ENCODE measurements around the gene IRX4. TPM values are rescaled to one million over a fixed set of nuclear protein-coding genes. Genes with fewer than 3 reads are reported as not detected.
"Not testable (repeated sequence)": the region's sequence is repeated elsewhere in the genome, so short reads cannot be mapped to it uniquely, and the experiment has no call there.

Gene IRX4
- polyA plus RNA-seq, 2 donors, result 9.3 to 15.6 TPM

- peaks cover 3 to 5% of the 10 kb centered on the region in 2 donors for H3K4me1 ChIP-seq (ENCODE audit: control insufficient read depth in 2 of 2, insufficient read depth in 2 of 2, low read length in 1 of 2)
Measured at GRCh38 chr5:1847611-1848010, 35.1 kb downstream of the IRX4 start.

GRCh38 chr5:1847056-1847455, 35.7 kb downstream of the IRX4 start:
- H3K27me3 ChIP-seq (ENCODE audit: control insufficient read depth in 1 of 2, insufficient read depth in 2 of 2, low read length in 2 of 2), result peaks cover 2 to 5% of the 10 kb centered on the region in 2 donors
- H3K27ac ChIP-seq (ENCODE audit: low read depth in 2 of 2, low read length in 1 of 2), result no peak overlapping the region
- peaks cover 0 to 6% of the 10 kb centered on the region in 2 donors for H3K9me3 ChIP-seq (ENCODE audit: control insufficient read depth in 2 of 2, insufficient read depth in 1 of 2, low read depth in 1 of 2, low read length in 1 of 2)
- WGBS, 2 donors, result 71 to 77% methylated on average over 10 of the region's 10 CpGs
- no peaks in the 10 kb centered on the region for H3K36me3 ChIP-seq (ENCODE audit: control insufficient read depth in 2 of 2, insufficient read depth in 2 of 2, low read length in 1 of 2)
- H3K4me1 ChIP-seq (ENCODE audit: control insufficient read depth in 2 of 2, insufficient read depth in 2 of 2, low read length in 1 of 2), result peaks cover 3 to 5% of the 10 kb centered on the region in 2 donors
- no peak overlapping the region for H3K4me3 ChIP-seq (ENCODE audit: low read depth in 1 of 2, low read length in 2 of 2)

More at GRCh38 chr5:1847611-1848010, 35.1 kb downstream of the IRX4 start:
- peaks cover 2 to 5% of the 10 kb centered on the region in 2 donors for H3K27me3 ChIP-seq (ENCODE audit: control insufficient read depth in 1 of 2, insufficient read depth in 2 of 2, low read length in 2 of 2)
- H3K36me3 ChIP-seq (ENCODE audit: control insufficient read depth in 2 of 2, insufficient read depth in 2 of 2, low read length in 1 of 2), result no peaks in the 10 kb centered on the region
- H3K27ac ChIP-seq (ENCODE audit: low read depth in 2 of 2, low read length in 1 of 2), result no peak overlapping the region
- H3K4me3 ChIP-seq (ENCODE audit: low read depth in 1 of 2, low read length in 2 of 2), result no peak overlapping the region
- 77 to 78% methylated on average over 9 of the region's 9 CpGs for WGBS, 2 donors
- H3K9me3 ChIP-seq (ENCODE audit: control insufficient read depth in 2 of 2, insufficient read depth in 1 of 2, low read depth in 1 of 2, low read length in 1 of 2), result peaks cover 0 to 6% of the 10 kb centered on the region in 2 donors

GRCh38 chr5:1846583-1846982, 36.1 kb downstream of the IRX4 start:
- H3K27me3 ChIP-seq (ENCODE audit: control insufficient read depth in 1 of 2, insufficient read depth in 2 of 2, low read length in 2 of 2), result peaks cover under 1 to 2% of the 10 kb centered on the region in 2 donors
- H3K4me1 ChIP-seq (ENCODE audit: control insufficient read depth in 2 of 2, insufficient read depth in 2 of 2, low read length in 1 of 2), result peaks cover 3 to 5% of the 10 kb centered on the region in 2 donors
- H3K4me3 ChIP-seq (ENCODE audit: low read depth in 1 of 2, low read length in 2 of 2), result no peak overlapping the region
- H3K9me3 ChIP-seq (ENCODE audit: control insufficient read depth in 2 of 2, insufficient read depth in 1 of 2, low read depth in 1 of 2, low read length in 1 of 2), result peaks cover 0 to 5% of the 10 kb centered on the region in 2 donors
- H3K27ac ChIP-seq (ENCODE audit: low read depth in 2 of 2, low read length in 1 of 2), result no peak overlapping the region
- H3K36me3 ChIP-seq (ENCODE audit: control insufficient read depth in 2 of 2, insufficient read depth in 2 of 2, low read length in 1 of 2), result no peaks in the 10 kb centered on the region
- 87 to 88% methylated on average over 13 of the region's 13 CpGs for WGBS, 2 donors

GRCh38 chr5:1845696-1846095, 37.0 kb downstream of the IRX4 start:
- Histone ChIP-seq H3K36me3 (ENCODE audit: control insufficient read depth in 2 of 2, insufficient read depth in 2 of 2, low read length in 1 of 2) (no peaks in the 10 kb centered on the region), H3K27ac (ENCODE audit: low read depth in 2 of 2, low read length in 1 of 2) (no peak overlapping the region), H3K4me3 (ENCODE audit: low read depth in 1 of 2, low read length in 2 of 2) (no peak overlapping the region), H3K27me3 (ENCODE audit: control insufficient read depth in 1 of 2, insufficient read depth in 2 of 2, low read length in 2 of 2) (no peaks in the 10 kb centered on the region), H3K9me3 (ENCODE audit: control insufficient read depth in 2 of 2, insufficient read depth in 1 of 2, low read depth in 1 of 2, low read length in 1 of 2) (peaks cover 0 to 4% of the 10 kb centered on the region in 2 donors), H3K4me1 (ENCODE audit: control insufficient read depth in 2 of 2, insufficient read depth in 2 of 2, low read length in 1 of 2) (no peaks in the 10 kb centered on the region)
- 95 to 99% methylated on average over 1 of the region's 1 CpG for WGBS, 2 donors

- 96 to 97% methylated on average over 5 of the region's 5 CpGs for WGBS, 2 donors
- no peaks in the 10 kb centered on the region for H3K27me3 ChIP-seq (ENCODE audit: control insufficient read depth in 1 of 2, insufficient read depth in 2 of 2, low read length in 2 of 2)
- no peaks in the 10 kb centered on the region for H3K36me3 ChIP-seq (ENCODE audit: control insufficient read depth in 2 of 2, insufficient read depth in 2 of 2, low read length in 1 of 2)
- H3K4me3 ChIP-seq (ENCODE audit: low read depth in 1 of 2, low read length in 2 of 2), result no peak overlapping the region
- H3K9me3 ChIP-seq (ENCODE audit: control insufficient read depth in 2 of 2, insufficient read depth in 1 of 2, low read depth in 1 of 2, low read length in 1 of 2), result peaks cover 0 to 4% of the 10 kb centered on the region in 2 donors
- H3K4me1 ChIP-seq (ENCODE audit: control insufficient read depth in 2 of 2, insufficient read depth in 2 of 2, low read length in 1 of 2), result no peaks in the 10 kb centered on the region
- no peak overlapping the region for H3K27ac ChIP-seq (ENCODE audit: low read depth in 2 of 2, low read length in 1 of 2)
Measured at GRCh38 chr5:1844708-1845436, 37.9 kb downstream of the IRX4 start.

- H3K4me3 ChIP-seq (ENCODE audit: low read depth in 1 of 2, low read length in 2 of 2); H3K27ac ChIP-seq (ENCODE audit: low read depth in 2 of 2, low read length in 1 of 2); H3K36me3 ChIP-seq (ENCODE audit: control insufficient read depth in 2 of 2, insufficient read depth in 2 of 2, low read length in 1 of 2); H3K4me1 ChIP-seq (ENCODE audit: control insufficient read depth in 2 of 2, insufficient read depth in 2 of 2, low read length in 1 of 2); H3K27me3 ChIP-seq (ENCODE audit: control insufficient read depth in 1 of 2, insufficient read depth in 2 of 2, low read length in 2 of 2); H3K9me3 ChIP-seq (ENCODE audit: control insufficient read depth in 2 of 2, insufficient read depth in 1 of 2, low read depth in 1 of 2, low read length in 1 of 2): not testable (repeated sequence)
- 76 to 79% methylated on average over 10 of the region's 10 CpGs for WGBS, 2 donors
Measured at GRCh38 chr5:1843761-1844160, 39.0 kb downstream of the IRX4 start.

GRCh38 chr5:1842004-1842819, 40.5 kb downstream of the IRX4 start:
- H3K4me3 ChIP-seq (ENCODE audit: low read depth in 1 of 2, low read length in 2 of 2), result no peak overlapping the region
- H3K27me3 ChIP-seq (ENCODE audit: control insufficient read depth in 1 of 2, insufficient read depth in 2 of 2, low read length in 2 of 2), result no peaks in the 10 kb centered on the region
- no peaks in the 10 kb centered on the region for H3K36me3 ChIP-seq (ENCODE audit: control insufficient read depth in 2 of 2, insufficient read depth in 2 of 2, low read length in 1 of 2)
- 53 to 57% methylated on average over 17 of the region's 17 CpGs for WGBS, 2 donors
- H3K4me1 ChIP-seq (ENCODE audit: control insufficient read depth in 2 of 2, insufficient read depth in 2 of 2, low read length in 1 of 2), result no peaks in the 10 kb centered on the region
- peaks cover 0 to 4% of the 10 kb centered on the region in 2 donors for H3K9me3 ChIP-seq (ENCODE audit: control insufficient read depth in 2 of 2, insufficient read depth in 1 of 2, low read depth in 1 of 2, low read length in 1 of 2)
- no peak overlapping the region for H3K27ac ChIP-seq (ENCODE audit: low read depth in 2 of 2, low read length in 1 of 2)

- H3K27ac ChIP-seq (ENCODE audit: low read depth in 2 of 2, low read length in 1 of 2), result no peak overlapping the region
- 54 to 60% methylated on average over 28 to 31 of the region's 31 CpGs for WGBS, 2 donors
- no peaks in the 10 kb centered on the region for H3K27me3 ChIP-seq (ENCODE audit: control insufficient read depth in 1 of 2, insufficient read depth in 2 of 2, low read length in 2 of 2)
Measured at GRCh38 chr5:1840741-1841521, 41.8 kb downstream of the IRX4 start.

GRCh38 chr5:1840071-1840547, 42.6 kb downstream of the IRX4 start:
- no peaks in the 10 kb centered on the region for H3K9me3 ChIP-seq (ENCODE audit: control insufficient read depth in 2 of 2, insufficient read depth in 1 of 2, low read depth in 1 of 2, low read length in 1 of 2)
- no peaks in the 10 kb centered on the region for H3K36me3 ChIP-seq (ENCODE audit: control insufficient read depth in 2 of 2, insufficient read depth in 2 of 2, low read length in 1 of 2)
- WGBS, 2 donors, result 84 to 85% methylated on average over 20 of the region's 20 CpGs
- H3K4me3 ChIP-seq (ENCODE audit: low read depth in 1 of 2, low read length in 2 of 2), result no peak overlapping the region
- no peaks in the 10 kb centered on the region for H3K27me3 ChIP-seq (ENCODE audit: control insufficient read depth in 1 of 2, insufficient read depth in 2 of 2, low read length in 2 of 2)
- H3K4me1 ChIP-seq (ENCODE audit: control insufficient read depth in 2 of 2, insufficient read depth in 2 of 2, low read length in 1 of 2), result no peaks in the 10 kb centered on the region
- H3K27ac ChIP-seq (ENCODE audit: low read depth in 2 of 2, low read length in 1 of 2), result no peak overlapping the region

More at GRCh38 chr5:1840741-1841521, 41.8 kb downstream of the IRX4 start:
- Histone ChIP-seq H3K4me1 (ENCODE audit: control insufficient read depth in 2 of 2, insufficient read depth in 2 of 2, low read length in 1 of 2) (no peaks in the 10 kb centered on the region), H3K9me3 (ENCODE audit: control insufficient read depth in 2 of 2, insufficient read depth in 1 of 2, low read depth in 1 of 2, low read length in 1 of 2) (no peaks in the 10 kb centered on the region), H3K36me3 (ENCODE audit: control insufficient read depth in 2 of 2, insufficient read depth in 2 of 2, low read length in 1 of 2) (no peaks in the 10 kb centered on the region), H3K4me3 (ENCODE audit: low read depth in 1 of 2, low read length in 2 of 2) (no peak overlapping the region)
